Amygdala (tissue), 56 donors: Measurements from ENCODE around the gene TRAF2.

ENCODE experiments used
- DNase-seq, 56 donors: peaks; one replicate each; lab custom pipeline; 2025; lab: John Stamatoyannopoulos, UW

Gene TRAF2

GRCh38 chr9:136969150-136969549 lies 82.8 kb downstream of the TRAF2 start:
- no peak for DNase-seq

GRCh38 chr9:136969774-136970173 lies 83.5 kb downstream of the TRAF2 start:
- DNase-seq, result no peak

- DNase-seq, result no peak
Measured at GRCh38 chr9:136970361-136970760, 84.0 kb downstream of the TRAF2 start.

- DNase-seq, result no peak
Measured at GRCh38 chr9:136971746-136972145, 85.4 kb downstream of the TRAF2 start.

- no peak for DNase-seq
Measured at GRCh38 chr9:136972335-136972734, 86.0 kb downstream of the TRAF2 start.

- DNase-seq, result no peak
Measured at GRCh38 chr9:136972743-136973142, 86.4 kb downstream of the TRAF2 start.

GRCh38 chr9:136973618-136974617 lies 87.6 kb downstream of the TRAF2 start:
- DNase-seq, result no peak

- peak in 1 of 56 donors; percentile 36 for DNase-seq
Measured at GRCh38 chr9:136974817-136975535, 88.7 kb downstream of the TRAF2 start.

GRCh38 chr9:136975644-136976043 lies 89.3 kb downstream of the TRAF2 start:
- DNase-seq, result peak in 52 of 56 donors; percentile 29 to 89 (median 67)
